ENCODE measurements around the gene CCDC175. TPM values are rescaled to one million over a fixed set of nuclear protein-coding genes. Genes with fewer than 3 reads are reported as not detected.
A peak's percentile ranks its signal among the peaks of the same experiment; 100 is the strongest.

CCDC175 gene
- polyA plus RNA-seq, 3 donors from 2014 or later = not detected

DNA sequence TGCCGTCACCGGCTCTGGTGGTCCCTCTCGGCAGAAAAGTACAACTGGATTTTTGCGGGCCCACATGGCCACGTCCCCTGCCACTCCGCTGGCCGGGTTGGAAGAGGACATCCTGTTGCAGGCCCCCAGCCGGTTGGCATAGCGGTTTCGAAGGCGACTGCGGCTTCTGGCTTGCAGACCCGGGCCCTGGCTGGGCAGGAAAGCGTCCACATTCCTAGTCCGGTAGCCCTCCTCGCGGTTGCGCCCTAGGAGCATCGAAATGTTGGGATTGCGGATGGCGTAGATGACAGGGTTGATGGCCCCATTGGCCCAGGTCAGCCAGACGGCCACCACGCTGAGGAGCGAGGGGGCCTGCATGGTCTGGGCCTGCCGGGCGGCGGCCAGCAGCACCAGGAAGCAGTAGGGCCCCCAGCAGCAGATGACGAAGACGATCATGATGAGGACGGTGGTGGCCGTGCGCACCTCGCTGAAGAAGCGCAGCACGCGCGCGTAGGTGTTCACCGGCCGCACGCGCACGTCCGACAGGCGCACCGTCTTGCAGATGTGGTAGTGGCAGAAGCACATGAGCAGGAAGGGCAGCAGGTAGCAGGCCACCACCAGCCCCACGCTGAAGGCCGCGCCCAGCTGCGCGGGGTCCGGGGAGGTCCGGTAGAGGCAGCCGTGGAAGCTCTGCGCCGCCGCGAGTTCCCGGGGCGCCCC lies 112.7 kb downstream of the CCDC175 start:
- H3K4me3 Mint-ChIP-seq = peak overlapping the region; percentile 83 to 92 (median 91)
- peak overlapping the region in 5 of 6 donors; percentile 45 to 80 (median 58) for H3K27ac Mint-ChIP-seq
- H3K36me3 Mint-ChIP-seq = peaks cover 0 to 8% (median 3%) of the 10 kb centered on the region in 3 donors
- DNase-seq = no peak
- peaks cover 13 to 15% of the 10 kb centered on the region in 2 donors for H3K4me1 Mint-ChIP-seq
- H3K9me3 Mint-ChIP-seq = no peaks in the 10 kb centered on the region
- peaks cover 0 to 2% (median 2%) of the 10 kb centered on the region in 3 donors for H3K27me3 Mint-ChIP-seq (ENCODE audit: low read depth in 3 of 3)

DNA sequence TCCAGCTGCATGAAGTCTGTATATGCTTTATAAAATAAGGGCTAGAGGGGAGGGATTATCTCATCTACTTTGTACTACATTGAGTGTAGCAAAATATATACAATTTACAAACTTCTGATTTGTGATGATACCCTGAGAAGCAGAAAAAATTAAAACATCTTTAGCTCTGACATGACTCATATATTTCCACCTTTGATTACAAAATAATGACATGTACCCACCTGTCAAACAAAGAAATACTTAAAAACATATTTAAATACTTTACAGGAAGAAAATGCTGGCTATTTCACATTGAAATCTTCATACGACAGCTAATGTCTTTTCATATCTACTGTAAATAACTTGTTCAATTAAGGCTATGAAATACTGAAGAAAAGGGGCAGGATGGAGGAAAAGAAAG lies 114.7 kb downstream of the CCDC175 start:
- Mint-ChIP-seq H3K4me1 (peaks cover 13 to 15% of the 10 kb centered on the region in 2 donors), H3K9me3 (no peaks in the 10 kb centered on the region), H3K36me3 (peaks cover 0 to 22% (median 13%) of the 10 kb centered on the region in 3 donors), H3K27ac (no peak overlapping the region), H3K4me3 (no peak overlapping the region), H3K27me3 (ENCODE audit: low read depth in 3 of 3) (peaks cover 0 to 3% (median 2%) of the 10 kb centered on the region in 3 donors)
- DNase-seq = no peak

DNA sequence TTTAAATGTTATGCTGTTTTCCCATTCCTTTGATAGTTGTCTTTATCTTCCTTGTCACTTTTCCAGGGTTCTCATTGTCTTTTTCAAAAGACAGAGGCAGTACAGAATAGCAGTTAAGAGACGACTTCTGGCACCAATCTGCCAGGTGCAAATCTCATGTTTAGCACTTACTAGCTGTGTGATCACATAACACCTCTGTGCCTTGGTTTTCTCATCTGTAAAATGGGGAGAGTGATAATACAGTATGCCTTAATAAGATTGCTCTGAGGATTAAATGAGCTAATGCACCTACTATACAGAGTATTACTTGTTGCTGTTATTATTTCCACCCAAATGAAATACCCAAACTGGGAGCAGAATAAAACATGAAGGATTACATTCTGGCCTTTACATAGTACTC lies 116.2 kb downstream of the CCDC175 start:
- H3K27me3 Mint-ChIP-seq (ENCODE audit: low read depth in 3 of 3) = peaks cover 0 to 3% (median 2%) of the 10 kb centered on the region in 3 donors
- DNase-seq = no peak
- peaks cover 10 to 11% of the 10 kb centered on the region in 2 donors for H3K4me1 Mint-ChIP-seq
- H3K27ac Mint-ChIP-seq = no peak overlapping the region
- no peaks in the 10 kb centered on the region for H3K9me3 Mint-ChIP-seq
- no peak overlapping the region for H3K4me3 Mint-ChIP-seq
- H3K36me3 Mint-ChIP-seq = peaks cover 6 to 29% (median 24%) of the 10 kb centered on the region in 3 donors

DNA sequence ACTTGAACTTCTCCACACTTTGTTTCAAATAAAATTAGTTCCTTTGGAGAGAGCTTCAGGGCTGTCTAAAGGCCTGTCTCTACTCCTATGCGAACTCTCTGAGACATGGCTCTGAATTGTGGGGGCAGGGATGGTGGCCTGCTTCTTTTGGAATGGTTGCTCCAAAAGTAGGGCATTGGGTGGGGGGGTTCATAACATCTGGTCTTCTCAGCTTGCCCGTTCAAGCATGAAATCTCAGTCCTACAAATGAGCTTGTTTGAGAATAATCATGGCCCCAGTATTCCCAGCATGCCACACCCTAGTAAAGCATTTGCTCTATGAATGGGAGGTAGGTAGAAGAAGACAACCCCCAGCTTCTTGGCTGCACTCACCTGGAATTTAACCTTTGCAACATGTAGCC lies 118.1 kb downstream of the CCDC175 start:
- Mint-ChIP-seq H3K27ac (no peak overlapping the region), H3K9me3 (no peaks in the 10 kb centered on the region), H3K4me3 (no peak overlapping the region), H3K36me3 (peaks cover 14 to 34% (median 24%) of the 10 kb centered on the region in 3 donors), H3K4me1 (peaks cover 2 to 3% of the 10 kb centered on the region in 2 donors), H3K27me3 (ENCODE audit: low read depth in 3 of 3) (peaks cover 0 to 3% (median 2%) of the 10 kb centered on the region in 3 donors)
- DNase-seq = no peak

DNA sequence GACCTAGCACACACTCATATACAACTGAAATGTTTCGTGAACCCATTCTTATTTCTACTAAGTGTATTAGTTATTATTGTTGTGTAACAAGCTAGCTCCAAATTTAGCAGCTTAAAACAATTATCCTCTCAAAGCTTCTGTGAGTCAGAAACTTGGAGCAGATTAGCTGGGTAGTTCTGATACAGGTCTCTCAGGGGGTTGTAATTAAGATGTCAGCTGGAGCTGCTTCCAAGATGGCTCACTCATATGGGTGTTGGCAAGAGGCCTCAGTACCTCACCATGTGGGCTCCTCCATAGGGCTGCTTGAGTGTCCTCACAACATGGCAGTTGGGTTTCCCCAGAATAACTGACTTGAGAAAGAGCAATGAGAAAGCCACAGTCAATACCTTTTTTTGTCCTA lies 121.2 kb downstream of the CCDC175 start:
- Mint-ChIP-seq H3K9me3 (no peaks in the 10 kb centered on the region), H3K36me3 (peaks cover 16 to 39% (median 24%) of the 10 kb centered on the region in 3 donors), H3K27ac (no peak overlapping the region), H3K4me3 (no peak overlapping the region), H3K4me1 (no peaks in the 10 kb centered on the region), H3K27me3 (ENCODE audit: low read depth in 3 of 3) (peaks cover 0 to 3% (median 0%) of the 10 kb centered on the region in 3 donors)
- DNase-seq = no peak

Other genes starting within 250 kb of the CCDC175 start
- under 1 TPM; 0.06 to 0.58 (median 0.25) TPM for gene GPR135, start 111.4 kb downstream of the CCDC175 start, polyA plus RNA-seq
- gene L3HYPDH, start 92.4 kb downstream of the CCDC175 start, polyA plus RNA-seq = 1 to 10 TPM; 1.1 to 5.1 (median 3.6) TPM
- gene JKAMP, start 92.3 kb downstream of the CCDC175 start, polyA plus RNA-seq = 100 to 1,000 TPM in 1 of 3 donors, 10 to 100 TPM in 2; 58.0 to 109 (median 69.9) TPM

Measured in immature natural killer cell (primary cell).